HEK293T (cell line): ENCODE measurements around the gene TNS3.

Experiments
- CTCF ChIA-PET: fragments of 350-600 bp; formaldehyde crosslinking; extraction: SDS; loops from one replicate; lab custom pipeline; 2021; ENCODE audit warnings: antibody characterized with exemption, inconsistent platforms; lab: Yijun Ruan, JAX
- POLR2A ChIA-PET: fragments of 350-600 bp; formaldehyde crosslinking; extraction: SDS; loops from one replicate; lab custom pipeline; 2020; ENCODE audit warnings: antibody characterized with exemption, inconsistent platforms; lab: Yijun Ruan, JAX
- DNase-seq: peaks from one replicate; pipeline ENCODE4 v3.0.0; 2012; ENCODE audit warnings: mixed read lengths; ENCODE audit errors: extremely low spot score
- ARNT ChIP-seq: fragments of 450-650 bp; IDR thresholded peaks from 2 replicates; pipeline ENCODE4 v1.6.1; 2017; ENCODE audit warnings: mild to moderate bottlenecking
- BHLHE40 ChIP-seq: fragments of 450-650 bp; IDR thresholded peaks from 2 replicates; pipeline ENCODE4 v1.6.1; 2016; ENCODE audit warnings: mild to moderate bottlenecking, moderate library complexity, borderline replicate concordance
- CTBP1 ChIP-seq: fragments of 450-650 bp; IDR thresholded peaks from 2 replicates; pipeline ENCODE4 v1.6.1; 2016; ENCODE audit warnings: borderline replicate concordance
- ELF4 ChIP-seq: fragments of 450-650 bp; IDR thresholded peaks from 2 replicates; pipeline ENCODE4 v1.6.1; 2017; ENCODE audit warnings: antibody characterized with exemption
- FOXA1 ChIP-seq: fragments of 450-650 bp; IDR thresholded peaks from 2 replicates; pipeline ENCODE4 v1.6.1; 2016; ENCODE audit warnings: mild to moderate bottlenecking
- FOXK2 ChIP-seq: fragments of 450-650 bp; IDR thresholded peaks from 2 replicates; pipeline ENCODE4 v1.6.1; 2016; ENCODE audit warnings: mild to moderate bottlenecking
- FOXM1 ChIP-seq: fragments of 450-650 bp; IDR thresholded peaks from 2 replicates; pipeline ENCODE4 v1.6.1; 2017; ENCODE audit warnings: mild to moderate bottlenecking, borderline replicate concordance
- HDGF ChIP-seq: fragments of 450-650 bp; IDR thresholded peaks from 2 replicates; pipeline ENCODE4 v1.6.1; 2017; ENCODE audit warnings: antibody characterized with exemption, borderline replicate concordance
- L3MBTL2 ChIP-seq: fragments of 450-650 bp; conservative IDR thresholded peaks from 2 replicates; pipeline ENCODE4 v1.6.1; 2016; ENCODE audit warnings: mild to moderate bottlenecking
- LEF1 ChIP-seq: fragments of 450-650 bp; IDR thresholded peaks from 2 replicates; pipeline ENCODE4 v1.6.1; 2017; ENCODE audit warnings: mild to moderate bottlenecking, borderline replicate concordance
- NFRKB ChIP-seq: fragments of 450-650 bp; IDR thresholded peaks from 2 replicates; pipeline ENCODE4 v1.6.1; 2016; ENCODE audit warnings: mild to moderate bottlenecking, moderate library complexity
- SP1 ChIP-seq: fragments of 450-650 bp; IDR thresholded peaks from 2 replicates; pipeline ENCODE4 v1.6.1; 2017
- SUZ12 ChIP-seq: fragments of 450-650 bp; IDR thresholded peaks from 2 replicates; pipeline ENCODE4 v1.6.1; 2016; ENCODE audit warnings: mild to moderate bottlenecking
- TARDBP ChIP-seq: fragments of 450-650 bp; IDR thresholded peaks from 2 replicates; pipeline ENCODE4 v1.6.1; 2016
- ZNF384 ChIP-seq: fragments of 450-650 bp; IDR thresholded peaks from 2 replicates; pipeline ENCODE4 v1.6.1; 2016
- TF ChIP-seq, protein P1 (sequence below): fragments of 450-650 bp; IDR thresholded peaks from 2 replicates; pipeline ENCODE4 v1.6.1; 2016

TNS3 gene

GRCh38 chr7:47390914-47391313, 191.0 kb downstream of the TNS3 start:
- TF ChIP-seq CTBP1 (no peak), ELF4 (no peak), HDGF (no peak), SUZ12 (no peak), FOXK2 (no peak), LEF1 (no peak), NFRKB (no peak), TARDBP (no peak)
- POLR2A ChIA-PET, result no interaction called here
- CTCF ChIA-PET, result no interaction called here
- DNase-seq, result no peak

DNA sequence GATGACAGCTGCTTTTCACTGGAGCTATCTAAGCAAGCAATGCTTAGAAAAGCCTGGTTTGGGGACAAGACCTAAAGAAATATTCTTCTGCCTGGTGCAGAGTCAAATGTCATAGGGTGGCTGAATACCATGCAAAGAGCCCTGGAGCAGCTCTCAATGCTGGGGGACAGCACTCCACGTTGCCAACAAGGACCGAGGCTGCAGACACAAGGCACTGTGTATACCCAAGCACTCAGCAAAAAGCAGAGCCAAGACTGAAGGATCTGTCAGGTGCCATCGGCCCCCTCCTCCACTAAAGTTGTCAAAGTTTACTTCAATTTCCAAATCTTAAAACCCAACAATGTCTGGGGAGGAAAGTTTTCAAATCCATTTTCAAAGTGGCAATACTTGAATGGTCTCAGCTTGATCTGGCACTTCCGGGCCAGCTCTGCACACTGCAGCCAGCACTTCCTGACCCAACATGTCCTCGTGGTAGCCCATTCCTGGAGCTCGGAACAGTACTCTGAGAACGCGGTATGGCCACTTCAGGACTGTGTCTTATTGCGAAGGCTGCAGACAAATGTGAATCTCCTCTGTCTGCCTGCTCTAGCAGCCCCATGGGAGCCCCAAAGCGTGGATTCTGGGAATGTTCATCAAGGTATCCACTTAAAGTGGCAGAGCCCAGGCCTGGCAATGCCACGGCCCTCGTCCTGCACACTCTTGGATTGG, 191.8 kb downstream of the TNS3 start:
- POLR2A ChIA-PET, result no interaction called here
- TF ChIP-seq SP1 (no peak), HDGF (no peak), SUZ12 (no peak), ZNF384 (no peak)
- TF ChIP-seq, protein P1, sequence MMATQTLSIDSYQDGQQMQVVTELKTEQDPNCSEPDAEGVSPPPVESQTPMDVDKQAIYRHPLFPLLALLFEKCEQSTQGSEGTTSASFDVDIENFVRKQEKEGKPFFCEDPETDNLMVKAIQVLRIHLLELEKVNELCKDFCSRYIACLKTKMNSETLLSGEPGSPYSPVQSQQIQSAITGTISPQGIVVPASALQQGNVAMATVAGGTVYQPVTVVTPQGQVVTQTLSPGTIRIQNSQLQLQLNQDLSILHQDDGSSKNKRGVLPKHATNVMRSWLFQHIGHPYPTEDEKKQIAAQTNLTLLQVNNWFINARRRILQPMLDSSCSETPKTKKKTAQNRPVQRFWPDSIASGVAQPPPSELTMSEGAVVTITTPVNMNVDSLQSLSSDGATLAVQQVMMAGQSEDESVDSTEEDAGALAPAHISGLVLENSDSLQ, result no peak
- no peak for DNase-seq
- CTCF ChIA-PET, result no interaction called here

GRCh38 chr7:47389171-47389922, 192.6 kb downstream of the TNS3 start:
- no peak for TF ChIP-seq ZNF384
- TF ChIP-seq FOXK2, result no peak
- TF ChIP-seq BHLHE40, result no peak
- TF ChIP-seq, protein P1, result no peak
- TF ChIP-seq FOXM1, result no peak
- TF ChIP-seq HDGF, result no peak
- no peak for TF ChIP-seq TARDBP
- TF ChIP-seq LEF1, result no peak
- no peak for TF ChIP-seq L3MBTL2
- no peak for TF ChIP-seq SP1
- no peak for TF ChIP-seq ARNT
- no peak for TF ChIP-seq ELF4
- DNase-seq, result no peak
- POLR2A ChIA-PET, result no interaction called here
- CTCF ChIA-PET, result no interaction called here

DNA sequence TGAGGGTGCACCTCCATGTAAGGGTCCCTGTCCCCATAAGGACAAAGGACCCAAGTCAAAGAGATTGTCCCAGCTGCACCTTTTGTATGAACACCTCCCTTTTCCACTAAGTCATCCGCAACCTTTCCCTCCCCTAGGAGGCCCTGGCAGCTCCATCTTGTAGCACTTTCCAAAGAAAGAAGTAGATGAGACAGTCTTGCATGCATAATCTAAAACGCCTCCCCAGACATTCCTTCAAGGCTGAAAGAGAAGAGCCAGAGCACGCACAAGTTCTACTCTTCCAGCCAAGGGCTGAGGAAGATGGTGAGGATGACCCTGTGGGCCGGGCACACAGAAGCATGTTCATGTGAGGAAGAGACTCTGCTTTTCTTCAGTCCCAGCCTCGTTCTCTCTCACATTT, 194.4 kb downstream of the TNS3 start:
- no peak for TF ChIP-seq SP1
- TF ChIP-seq ZNF384, result no peak
- TF ChIP-seq L3MBTL2, result no peak
- no peak for TF ChIP-seq FOXA1
- TF ChIP-seq ARNT, result no peak
- no peak for TF ChIP-seq SUZ12
- DNase-seq, result no peak
- ChIA-PET CTCF (no interaction called here), POLR2A (no interaction called here)

DNA sequence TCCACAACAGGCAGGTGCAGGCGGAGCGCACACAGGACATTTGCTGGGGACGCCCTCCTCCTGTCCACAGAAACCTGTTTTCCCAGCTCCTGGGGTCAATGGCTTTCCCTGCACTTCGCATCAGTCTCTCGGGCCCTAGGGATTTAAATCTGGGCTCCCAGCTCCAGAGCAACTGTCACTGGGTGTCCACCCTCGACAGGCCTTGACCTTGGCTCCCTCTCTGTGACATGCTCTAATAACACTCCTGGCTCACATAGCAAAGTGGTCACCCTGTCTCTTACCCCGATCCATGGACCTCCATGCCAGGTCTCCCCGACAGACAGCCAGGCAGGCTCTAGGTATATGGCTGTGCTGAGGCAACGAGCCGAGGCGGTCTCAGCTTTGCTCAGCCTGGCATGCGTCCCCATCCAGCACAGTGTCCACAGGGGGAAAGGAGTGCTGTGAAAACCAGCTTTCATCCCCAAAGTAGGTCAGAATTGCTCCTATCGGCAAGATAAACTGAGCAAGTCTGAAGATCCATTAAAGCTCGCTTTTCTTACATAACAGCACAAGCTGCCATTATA, 195.6 kb downstream of the TNS3 start:
- DNase-seq, result no peak
- TF ChIP-seq FOXA1 (no peak), TARDBP (no peak), BHLHE40 (no peak), SP1 (no peak), ELF4 (no peak), NFRKB (no peak), L3MBTL2 (no peak), HDGF (no peak)
- POLR2A ChIA-PET, result no interaction called here
- CTCF ChIA-PET, result interaction anchor here (0.7 kb wide), 1 partner anchor 24 kb away, joined by 5 read pairs; no protein-coding TSS in a partner anchor

DNA sequence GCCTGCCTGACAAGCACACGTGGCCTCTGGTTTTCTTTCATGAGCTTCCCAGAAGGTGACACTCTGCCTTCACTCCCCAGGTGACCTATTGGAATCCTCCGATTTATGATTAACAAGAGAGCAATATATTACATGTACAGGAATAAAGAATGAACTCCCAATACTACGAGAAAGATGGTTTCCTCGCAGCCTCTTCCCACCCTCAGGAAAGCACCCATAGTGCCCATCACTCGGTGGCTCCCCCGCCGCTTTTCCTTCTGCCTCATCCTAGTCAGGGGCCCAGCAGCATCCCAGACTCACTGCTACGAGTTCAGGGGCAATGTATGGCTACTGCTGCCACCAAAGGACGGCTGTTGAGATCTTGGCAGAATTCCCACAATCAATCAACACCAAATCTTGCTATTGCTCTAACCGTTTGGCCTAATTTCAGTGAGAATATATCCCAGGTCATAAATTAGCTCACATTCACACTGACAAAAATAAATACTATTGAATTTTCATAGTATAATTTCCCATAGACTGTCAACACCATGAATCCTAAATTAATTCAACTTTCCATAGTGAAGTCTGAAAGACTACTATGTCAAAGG, 196.3 kb downstream of the TNS3 start:
- CTCF ChIA-PET, result no interaction called here

More for the DNA sequence above, 196.3 kb downstream of the TNS3 start:
- POLR2A ChIA-PET, result no interaction called here
- TF ChIP-seq ZNF384 (no peak), LEF1 (no peak), L3MBTL2 (no peak), ELF4 (no peak)
- no peak for DNase-seq
